ENCODE data around the gene ITPR3.

ITPR3 gene

GRCh38 chr6:33719326-33719987 lies 98.3 kb downstream of the ITPR3 start:
- DNase-seq (ENCODE audit: low read depth in 2 of 2) = no peak

- no peak for DNase-seq (ENCODE audit: low read depth in 2 of 2)
Measured at GRCh38 chr6:33720998-33721397, 99.9 kb downstream of the ITPR3 start.

- DNase-seq (ENCODE audit: low read depth in 2 of 2) = no peak
Measured at GRCh38 chr6:33721508-33721907, 100.4 kb downstream of the ITPR3 start.

- no peak for DNase-seq (ENCODE audit: low read depth in 2 of 2)
Measured at GRCh38 chr6:33722103-33722623, 101.0 kb downstream of the ITPR3 start.

- DNase-seq (ENCODE audit: low read depth in 2 of 2) = no peak
Measured at GRCh38 chr6:33723371-33724085, 102.4 kb downstream of the ITPR3 start.

- no peak for DNase-seq (ENCODE audit: low read depth in 2 of 2)
Measured at GRCh38 chr6:33724102-33725023, 103.2 kb downstream of the ITPR3 start.

GRCh38 chr6:33725222-33725621 lies 104.1 kb downstream of the ITPR3 start:
- no peak for DNase-seq (ENCODE audit: low read depth in 2 of 2)

- DNase-seq (ENCODE audit: low read depth in 2 of 2) = no peak
Measured at GRCh38 chr6:33725891-33726673, 105.0 kb downstream of the ITPR3 start.

GRCh38 chr6:33726696-33727095 lies 105.6 kb downstream of the ITPR3 start:
- DNase-seq (ENCODE audit: low read depth in 2 of 2) = no peak

- no peak for DNase-seq (ENCODE audit: low read depth in 2 of 2)
Measured at GRCh38 chr6:33727126-33727525, 106.0 kb downstream of the ITPR3 start.

- DNase-seq (ENCODE audit: low read depth in 2 of 2) = no peak
Measured at GRCh38 chr6:33727932-33728331, 106.8 kb downstream of the ITPR3 start.

- no peak for DNase-seq (ENCODE audit: low read depth in 2 of 2)
Measured at GRCh38 chr6:33728438-33728837, 107.3 kb downstream of the ITPR3 start.

GRCh38 chr6:33729059-33729458 lies 107.9 kb downstream of the ITPR3 start:
- no peak for DNase-seq (ENCODE audit: low read depth in 2 of 2)

- DNase-seq (ENCODE audit: low read depth in 2 of 2) = no peak
Measured at GRCh38 chr6:33730611-33731010, 109.5 kb downstream of the ITPR3 start.

GRCh38 chr6:33731035-33731434 lies 109.9 kb downstream of the ITPR3 start:
- DNase-seq (ENCODE audit: low read depth in 2 of 2) = no peak

GRCh38 chr6:33731751-33732282 lies 110.7 kb downstream of the ITPR3 start:
- DNase-seq (ENCODE audit: low read depth in 2 of 2) = no peak

- no peak for DNase-seq (ENCODE audit: low read depth in 2 of 2)
Measured at GRCh38 chr6:33732385-33732784, 111.3 kb downstream of the ITPR3 start.

- DNase-seq (ENCODE audit: low read depth in 2 of 2) = no peak
Measured at GRCh38 chr6:33732817-33733708, 111.9 kb downstream of the ITPR3 start.

- no peak for DNase-seq (ENCODE audit: low read depth in 2 of 2)
Measured at GRCh38 chr6:33733709-33734007, 112.5 kb downstream of the ITPR3 start.

- no peak for DNase-seq (ENCODE audit: low read depth in 2 of 2)
Measured at GRCh38 chr6:33735216-33735615, 114.1 kb downstream of the ITPR3 start.
